ENCODE results near the gene FOXN1. TPM values are rescaled to one million over a fixed set of nuclear protein-coding genes. Genes with fewer than 3 reads are reported as not detected.

The FOXN1 gene
- total and polyA plus RNA-seq, 2 donors (not counting 1 experiment from before 2014, with no cell fraction given) = not detected

DNA sequence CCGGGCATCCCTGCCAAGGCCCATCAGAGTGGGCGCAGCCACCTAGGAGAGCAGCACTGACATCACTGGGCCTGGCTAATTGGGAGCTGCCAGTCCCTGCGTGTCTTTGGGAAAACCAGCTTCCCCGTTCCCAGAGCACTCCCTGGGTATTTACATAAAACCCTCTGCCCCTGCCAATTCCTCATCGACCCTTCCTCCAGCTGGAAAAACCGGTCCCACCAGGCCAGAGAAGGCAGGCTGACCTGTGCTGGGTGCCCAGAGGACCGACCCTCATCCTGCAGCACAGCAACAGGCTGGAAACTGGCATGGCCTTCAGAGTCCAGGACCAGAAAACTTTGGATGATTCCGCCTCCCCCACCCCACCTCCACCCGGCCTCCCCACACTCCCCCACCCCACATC is 8.2 kb upstream of the FOXN1 start:
- Histone ChIP-seq H4K20me1 (ENCODE audit: control insufficient read depth, extremely low read depth, insufficient read depth, low read length) (no peaks in the 10 kb centered on the region), H3K27me3 (ENCODE audit: control insufficient read depth, insufficient read depth, low read length) (peaks cover 2% of the 10 kb centered on the region), H3K9ac (ENCODE audit: insufficient read depth, low read length) (no peak overlapping the region), H3K27ac (ENCODE audit: insufficient read depth, low read length) (no peak overlapping the region), H3K79me2 (ENCODE audit: control insufficient read depth, insufficient read depth, low read length) (no peaks in the 10 kb centered on the region), H3K4me1 (ENCODE audit: control insufficient read depth, extremely low read depth, insufficient read depth, low read length) (no peaks in the 10 kb centered on the region), H2AFZ (ENCODE audit: low read length) (no peak overlapping the region), H3K4me3 (replicated peaks in 1 of 4; ENCODE audit: control extremely low read depth in 1 of 4, insufficient read depth in 1 of 4, low read depth in 3 of 4, low read length in 4 of 4) (no peak overlapping the region), H3K4me2 (ENCODE audit: extremely low read depth, insufficient read depth, low read length) (no peak overlapping the region), H3K36me3 (ENCODE audit: control insufficient read depth, insufficient read depth, low read length) (no peaks in the 10 kb centered on the region), H3K9me3 (ENCODE audit: control insufficient read depth, insufficient read depth, low read depth, low read length) (no peaks in the 10 kb centered on the region)
- no peak for DNase-seq (ENCODE audit: low read depth in 2 of 2)
- TF ChIP-seq, protein P1, sequence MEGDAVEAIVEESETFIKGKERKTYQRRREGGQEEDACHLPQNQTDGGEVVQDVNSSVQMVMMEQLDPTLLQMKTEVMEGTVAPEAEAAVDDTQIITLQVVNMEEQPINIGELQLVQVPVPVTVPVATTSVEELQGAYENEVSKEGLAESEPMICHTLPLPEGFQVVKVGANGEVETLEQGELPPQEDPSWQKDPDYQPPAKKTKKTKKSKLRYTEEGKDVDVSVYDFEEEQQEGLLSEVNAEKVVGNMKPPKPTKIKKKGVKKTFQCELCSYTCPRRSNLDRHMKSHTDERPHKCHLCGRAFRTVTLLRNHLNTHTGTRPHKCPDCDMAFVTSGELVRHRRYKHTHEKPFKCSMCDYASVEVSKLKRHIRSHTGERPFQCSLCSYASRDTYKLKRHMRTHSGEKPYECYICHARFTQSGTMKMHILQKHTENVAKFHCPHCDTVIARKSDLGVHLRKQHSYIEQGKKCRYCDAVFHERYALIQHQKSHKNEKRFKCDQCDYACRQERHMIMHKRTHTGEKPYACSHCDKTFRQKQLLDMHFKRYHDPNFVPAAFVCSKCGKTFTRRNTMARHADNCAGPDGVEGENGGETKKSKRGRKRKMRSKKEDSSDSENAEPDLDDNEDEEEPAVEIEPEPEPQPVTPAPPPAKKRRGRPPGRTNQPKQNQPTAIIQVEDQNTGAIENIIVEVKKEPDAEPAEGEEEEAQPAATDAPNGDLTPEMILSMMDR (conservative IDR thresholded peaks at IDR 0.05 in 1 of 2, IDR thresholded peaks at IDR 0.05 in 1 of 2; ENCODE audit: low read depth in 1 of 2, low read length in 2 of 2) = no peak
- TF ChIP-seq EZH2 (IDR thresholded peaks at IDR 0.05; ENCODE audit: low read length, missing control alignments) = no peak

DNA sequence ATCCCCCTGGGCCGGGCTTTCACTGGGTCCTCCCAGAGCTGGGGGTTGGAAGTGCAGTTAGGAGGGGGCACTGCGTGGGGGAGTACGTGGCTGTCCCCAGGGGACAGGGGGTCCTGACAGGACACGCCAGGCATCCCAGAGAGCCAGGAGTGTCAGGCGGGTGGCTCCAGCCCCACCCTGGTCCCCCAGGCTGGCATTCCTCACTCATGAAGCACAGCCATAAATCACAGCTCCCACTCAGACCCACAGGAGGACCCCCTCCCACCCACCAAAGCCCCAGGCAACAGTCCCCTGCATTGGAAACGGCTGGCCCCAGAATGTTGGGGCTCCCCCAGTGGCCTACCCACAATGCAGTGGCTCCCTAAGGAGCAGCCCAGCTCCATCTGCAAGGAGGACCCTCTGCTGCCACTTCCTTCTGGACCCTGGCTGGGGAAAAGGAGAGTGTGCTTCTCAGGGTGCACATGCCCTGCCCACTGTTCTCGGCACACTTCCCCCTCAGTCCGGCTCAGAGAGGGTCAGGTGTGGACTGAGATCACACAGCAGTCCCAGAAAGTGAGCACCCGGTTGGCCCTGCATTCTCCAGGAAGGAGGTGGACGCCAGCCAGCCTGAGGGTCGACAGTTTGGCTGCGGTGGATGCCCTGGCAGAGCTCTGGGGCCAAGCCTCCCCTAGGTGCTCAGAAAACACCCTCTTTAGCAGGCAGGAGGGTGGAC is 7.3 kb upstream of the FOXN1 start:
- Histone ChIP-seq H3K79me2 (ENCODE audit: control insufficient read depth, insufficient read depth, low read length) (no peaks in the 10 kb centered on the region), H3K27me3 (ENCODE audit: control insufficient read depth, insufficient read depth, low read length) (peaks cover 2% of the 10 kb centered on the region), H3K4me3 (replicated peaks in 1 of 4; ENCODE audit: control extremely low read depth in 1 of 4, insufficient read depth in 1 of 4, low read depth in 3 of 4, low read length in 4 of 4) (no peak overlapping the region), H3K4me1 (ENCODE audit: control insufficient read depth, extremely low read depth, insufficient read depth, low read length) (no peaks in the 10 kb centered on the region), H3K4me2 (ENCODE audit: extremely low read depth, insufficient read depth, low read length) (no peak overlapping the region), H3K36me3 (ENCODE audit: control insufficient read depth, insufficient read depth, low read length) (no peaks in the 10 kb centered on the region), H3K27ac (ENCODE audit: insufficient read depth, low read length) (no peak overlapping the region), H3K9ac (ENCODE audit: insufficient read depth, low read length) (no peak overlapping the region), H2AFZ (ENCODE audit: low read length) (no peak overlapping the region), H3K9me3 (ENCODE audit: control insufficient read depth, insufficient read depth, low read depth, low read length) (no peaks in the 10 kb centered on the region), H4K20me1 (ENCODE audit: control insufficient read depth, extremely low read depth, insufficient read depth, low read length) (no peaks in the 10 kb centered on the region)
- no peak for DNase-seq (ENCODE audit: low read depth in 2 of 2)
- TF ChIP-seq, protein P1 (conservative IDR thresholded peaks at IDR 0.05 in 1 of 2, IDR thresholded peaks at IDR 0.05 in 1 of 2; ENCODE audit: low read depth in 1 of 2, low read length in 2 of 2) = no peak
- no peak for TF ChIP-seq EZH2 (IDR thresholded peaks at IDR 0.05; ENCODE audit: low read length, missing control alignments)

DNA sequence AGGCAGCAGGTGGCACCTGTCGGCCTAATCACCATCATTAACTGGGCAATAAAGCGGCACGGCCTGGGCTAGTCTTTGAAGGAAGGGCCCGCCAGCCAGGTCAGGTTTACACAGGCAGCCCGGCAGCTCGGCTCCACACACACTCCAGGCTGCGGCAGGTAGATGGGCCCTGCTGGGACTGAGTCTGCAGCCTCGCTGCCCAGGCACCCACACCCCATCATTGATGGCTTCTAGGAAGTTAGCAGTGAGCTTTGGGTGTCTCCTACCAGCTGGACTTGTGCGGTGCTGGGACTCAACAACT is 6.8 kb upstream of the FOXN1 start:
- TF ChIP-seq, protein P1 (conservative IDR thresholded peaks at IDR 0.05 in 1 of 2, IDR thresholded peaks at IDR 0.05 in 1 of 2; ENCODE audit: low read depth in 1 of 2, low read length in 2 of 2) = no peak
- TF ChIP-seq EZH2 (IDR thresholded peaks at IDR 0.05; ENCODE audit: low read length, missing control alignments) = no peak
- no peak for DNase-seq (ENCODE audit: low read depth in 2 of 2)
- no peak overlapping the region for H3K9ac ChIP-seq (ENCODE audit: insufficient read depth, low read length)
- H2AFZ ChIP-seq (ENCODE audit: low read length) = no peak overlapping the region
- no peaks in the 10 kb centered on the region for H4K20me1 ChIP-seq (ENCODE audit: control insufficient read depth, extremely low read depth, insufficient read depth, low read length)
- H3K4me1 ChIP-seq (ENCODE audit: control insufficient read depth, extremely low read depth, insufficient read depth, low read length) = no peaks in the 10 kb centered on the region
- no peaks in the 10 kb centered on the region for H3K9me3 ChIP-seq (ENCODE audit: control insufficient read depth, insufficient read depth, low read depth, low read length)
- H3K36me3 ChIP-seq (ENCODE audit: control insufficient read depth, insufficient read depth, low read length) = no peaks in the 10 kb centered on the region
- peaks cover 2% of the 10 kb centered on the region for H3K27me3 ChIP-seq (ENCODE audit: control insufficient read depth, insufficient read depth, low read length)
- no peak overlapping the region for H3K27ac ChIP-seq (ENCODE audit: insufficient read depth, low read length)
- H3K79me2 ChIP-seq (ENCODE audit: control insufficient read depth, insufficient read depth, low read length) = no peaks in the 10 kb centered on the region
- no peak overlapping the region for H3K4me2 ChIP-seq (ENCODE audit: extremely low read depth, insufficient read depth, low read length)
- no peak overlapping the region for H3K4me3 ChIP-seq (replicated peaks in 1 of 4; ENCODE audit: control extremely low read depth in 1 of 4, insufficient read depth in 1 of 4, low read depth in 3 of 4, low read length in 4 of 4)

Measured in fibroblast of lung (primary cell).